Transverse colon (tissue), 4 donors: ENCODE results near the gene ASAH2.

Source experiments
- POLR2A ChIP-seq: fragments of 450-650 bp; IDR thresholded peaks from one replicate; pipeline ENCODE4 v1.6.1; 2016; ENCODE audit warnings: antibody characterized with exemption, mild to moderate bottlenecking, moderate library complexity
- POLR2AphosphoS5 ChIP-seq, 3 donors: sonication (generic); formaldehyde crosslinking; IDR thresholded peaks; one replicate each; pipeline ENCODE4 v1.6.1; 2016; ENCODE audit warnings: antibody characterized with exemption in 3 of 3
- TF ChIP-seq, protein P1 (sequence below), 5 experiments: fragments of 200-600 bp in 3 of 5; fragments of 450-650 bp in 2 of 5; sonication (generic) in 3 of 5; IDR thresholded peaks; 1 replicate in 2 of 5; 2 replicates in 3 of 5; pipeline ENCODE4 v1.5.1; 2016 to 2017; ENCODE audit warnings: antibody characterized with exemption in 5 of 5, inconsistent platforms in 3 of 5, mild to moderate bottlenecking in 2 of 5, moderate library complexity in 1 of 5

DNA sequence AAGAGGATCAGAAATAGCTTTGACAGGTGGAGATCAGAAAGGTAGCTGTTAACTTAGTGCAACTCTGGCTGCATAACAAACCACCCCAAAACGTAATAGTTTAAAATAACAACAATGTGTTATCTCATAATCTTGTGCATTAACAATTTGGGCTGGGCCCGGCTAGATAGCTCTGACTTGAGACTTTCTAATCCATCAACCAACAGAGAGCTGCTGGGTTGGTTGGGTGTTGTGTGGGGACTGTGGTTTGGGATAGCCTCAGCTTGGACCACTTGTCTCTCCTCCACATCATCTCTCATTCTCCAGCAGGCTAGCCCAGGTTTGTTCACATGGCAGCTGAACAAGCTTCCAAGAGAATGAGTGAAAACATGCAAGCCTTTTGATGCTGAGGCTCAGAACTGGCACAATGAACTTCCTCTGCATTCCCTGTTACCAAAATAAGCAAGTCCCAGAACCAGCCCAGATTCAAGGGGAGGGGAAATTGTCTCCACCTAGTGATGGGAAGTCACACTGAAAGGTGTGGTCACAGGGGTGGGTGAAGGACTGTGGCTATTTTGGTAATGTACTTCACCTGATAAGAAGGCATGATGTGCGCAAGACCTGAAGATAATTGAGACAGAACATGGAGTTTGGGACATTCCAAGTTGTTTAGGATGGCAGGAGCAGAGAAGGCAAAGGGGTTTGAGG lies 20.4 kb upstream of the ASAH2 start:
- TF ChIP-seq POLR2AphosphoS5 (IDR thresholded peaks at IDR 0.05) (no peak), POLR2A (no peak)
- TF ChIP-seq, protein P1, sequence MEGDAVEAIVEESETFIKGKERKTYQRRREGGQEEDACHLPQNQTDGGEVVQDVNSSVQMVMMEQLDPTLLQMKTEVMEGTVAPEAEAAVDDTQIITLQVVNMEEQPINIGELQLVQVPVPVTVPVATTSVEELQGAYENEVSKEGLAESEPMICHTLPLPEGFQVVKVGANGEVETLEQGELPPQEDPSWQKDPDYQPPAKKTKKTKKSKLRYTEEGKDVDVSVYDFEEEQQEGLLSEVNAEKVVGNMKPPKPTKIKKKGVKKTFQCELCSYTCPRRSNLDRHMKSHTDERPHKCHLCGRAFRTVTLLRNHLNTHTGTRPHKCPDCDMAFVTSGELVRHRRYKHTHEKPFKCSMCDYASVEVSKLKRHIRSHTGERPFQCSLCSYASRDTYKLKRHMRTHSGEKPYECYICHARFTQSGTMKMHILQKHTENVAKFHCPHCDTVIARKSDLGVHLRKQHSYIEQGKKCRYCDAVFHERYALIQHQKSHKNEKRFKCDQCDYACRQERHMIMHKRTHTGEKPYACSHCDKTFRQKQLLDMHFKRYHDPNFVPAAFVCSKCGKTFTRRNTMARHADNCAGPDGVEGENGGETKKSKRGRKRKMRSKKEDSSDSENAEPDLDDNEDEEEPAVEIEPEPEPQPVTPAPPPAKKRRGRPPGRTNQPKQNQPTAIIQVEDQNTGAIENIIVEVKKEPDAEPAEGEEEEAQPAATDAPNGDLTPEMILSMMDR (IDR thresholded peaks at IDR 0.05), result no peak
